NCI-H510A (cell line): ENCODE measurements around the gene VAV1.
"Not testable (repeated sequence)": the region's sequence is repeated elsewhere in the genome, so short reads cannot be mapped to it uniquely, and the experiment has no call there.

Experiments used
- DNase-seq: peaks from one replicate; lab custom pipeline; 2025; lab: John Stamatoyannopoulos, UW

The VAV1 gene

GRCh38 chr19:6737284-6737872 is 35.1 kb upstream of the VAV1 start, which contains the start of gene GPR108:
TSS of gene GPR108 (minus strand) at chr19:6737580. CDS start at chr19:6737576, 4 bp downstream.
- peak; percentile 99 for DNase-seq

- peak; percentile 99 for DNase-seq
Measured at GRCh38 chr19:6737873-6738786, 34.4 kb upstream of the VAV1 start.

GRCh38 chr19:6738787-6739389 is 33.6 kb upstream of the VAV1 start:
- DNase-seq: no peak

GRCh38 chr19:6739390-6739882 is 33.1 kb upstream of the VAV1 start, which contains the start of gene TRIP10:
TSS of gene TRIP10 (plus strand) at chr19:6739680. CDS start at chr19:6739762, 82 bp downstream.
- no peak for DNase-seq

- DNase-seq: no peak
Measured at GRCh38 chr19:6739883-6740588, 32.5 kb upstream of the VAV1 start.

- DNase-seq: no peak
Measured at GRCh38 chr19:6740589-6741343, 31.7 kb upstream of the VAV1 start.

GRCh38 chr19:6743066-6743465 is 29.4 kb upstream of the VAV1 start:
- DNase-seq: no peak

GRCh38 chr19:6743714-6744380 is 28.7 kb upstream of the VAV1 start:
- DNase-seq: no peak

GRCh38 chr19:6744381-6745301 is 27.9 kb upstream of the VAV1 start:
- no peak for DNase-seq

GRCh38 chr19:6745965-6746364 is 26.5 kb upstream of the VAV1 start:
- no peak for DNase-seq

GRCh38 chr19:6748543-6748942 is 24.0 kb upstream of the VAV1 start:
- not testable (repeated sequence) for DNase-seq

- DNase-seq: no peak
Measured at GRCh38 chr19:6750062-6750461, 22.4 kb upstream of the VAV1 start.

- DNase-seq: no peak
Measured at GRCh38 chr19:6751189-6751588, 21.3 kb upstream of the VAV1 start.

GRCh38 chr19:6752256-6753177 is 20.0 kb upstream of the VAV1 start:
- DNase-seq: no peak

- no peak for DNase-seq
Measured at GRCh38 chr19:6753178-6754031, 19.1 kb upstream of the VAV1 start.

- no peak for DNase-seq
Measured at GRCh38 chr19:6754136-6754535, 18.4 kb upstream of the VAV1 start.

- DNase-seq: no peak
Measured at GRCh38 chr19:6754653-6755463, 17.6 kb upstream of the VAV1 start.
